ENCODE data around the gene GPRC5D. TPM values are rescaled to one million over a fixed set of nuclear protein-coding genes. Genes with fewer than 3 reads are reported as not detected.

The GPRC5D gene
- polyA plus RNA-seq, 1 experiment, result not detected

- Histone ChIP-seq H3K9me3 (ENCODE audit: control insufficient read depth, insufficient read depth, low read length) (no peaks in the 10 kb centered on the region), H3K27me3 (ENCODE audit: control insufficient read depth, insufficient read depth, low read length) (no peaks in the 10 kb centered on the region), H3K4me3 (ENCODE audit: low read depth, low read length) (no peak overlapping the region), H3K27ac (ENCODE audit: low read depth, low read length) (peak overlapping the region; percentile 21)
- no peak for DNase-seq (ENCODE audit: low read depth, low spot score)
- CTCF ChIA-PET, result interaction anchor here (0.7 to 4.9 kb wide), 53 partner anchors 9 to 1251 kb away, joined by 3 to 123 read pairs (median 5); partner anchors contain the start of gene EMP1
- POLR2A ChIA-PET, result interaction anchor here (0.5 kb wide), 1 partner anchor 129 kb away, joined by 4 read pairs; no protein-coding TSS in a partner anchor
- TF ChIP-seq CTCF (IDR thresholded peaks at IDR 0.05; ENCODE audit: low read depth, low read length), result peak; percentile 99
These were observed 35.6 kb downstream of the GPRC5D start for GRCh38 chr12:12916135-12916944.

GRCh38 chr12:12915656-12916055 lies 36.3 kb downstream of the GPRC5D start:
- no peaks in the 10 kb centered on the region for H3K9me3 ChIP-seq (ENCODE audit: control insufficient read depth, insufficient read depth, low read length)
- POLR2A ChIA-PET, result no interaction called here
- no peak overlapping the region for H3K4me3 ChIP-seq (ENCODE audit: low read depth, low read length)
- CTCF ChIA-PET, result interaction anchor here (0.7 to 4.9 kb wide), 35 partner anchors 8 to 1252 kb away, joined by 3 to 123 read pairs (median 6); partner anchors contain the start of gene EMP1
- H3K27ac ChIP-seq (ENCODE audit: low read depth, low read length), result no peak overlapping the region
- no peaks in the 10 kb centered on the region for H3K27me3 ChIP-seq (ENCODE audit: control insufficient read depth, insufficient read depth, low read length)
- no peak for TF ChIP-seq CTCF (IDR thresholded peaks at IDR 0.05; ENCODE audit: low read depth, low read length)
- no peak for DNase-seq (ENCODE audit: low read depth, low spot score)

GRCh38 chr12:12912711-12913110 lies 39.3 kb downstream of the GPRC5D start:
- Histone ChIP-seq H3K27ac (ENCODE audit: low read depth, low read length) (no peak overlapping the region), H3K9me3 (ENCODE audit: control insufficient read depth, insufficient read depth, low read length) (no peaks in the 10 kb centered on the region), H3K4me3 (ENCODE audit: low read depth, low read length) (no peak overlapping the region), H3K27me3 (ENCODE audit: control insufficient read depth, insufficient read depth, low read length) (no peaks in the 10 kb centered on the region)
- ChIA-PET CTCF (interaction anchor here (4.7 to 4.9 kb wide), 2 partner anchors 66 to 298 kb away, joined by 84 to 123 read pairs; no protein-coding TSS in a partner anchor), POLR2A (no interaction called here)
- DNase-seq (ENCODE audit: low read depth, low spot score), result no peak
- TF ChIP-seq CTCF (IDR thresholded peaks at IDR 0.05; ENCODE audit: low read depth, low read length), result no peak

GRCh38 chr12:12909995-12910420 lies 42.0 kb downstream of the GPRC5D start:
- ChIA-PET POLR2A (interaction anchor here (0.6 kb wide), 2 partner anchors 66 to 72 kb away, joined by 3 to 8 read pairs; no protein-coding TSS in a partner anchor), CTCF (interaction anchor here (1.3 kb wide), 1 partner anchor 121 kb away, joined by 4 read pairs; no protein-coding TSS in a partner anchor)
- Histone ChIP-seq H3K27ac (ENCODE audit: low read depth, low read length) (peak overlapping the region; percentile 52), H3K4me3 (ENCODE audit: low read depth, low read length) (no peak overlapping the region), H3K27me3 (ENCODE audit: control insufficient read depth, insufficient read depth, low read length) (no peaks in the 10 kb centered on the region), H3K9me3 (ENCODE audit: control insufficient read depth, insufficient read depth, low read length) (no peaks in the 10 kb centered on the region)
- DNase-seq (ENCODE audit: low read depth, low spot score), result no peak
- TF ChIP-seq CTCF (IDR thresholded peaks at IDR 0.05; ENCODE audit: low read depth, low read length), result no peak

All from AG04450 (cell line).